ENCODE measurements around the gene ATP9A. TPM values are rescaled to one million over a fixed set of nuclear protein-coding genes. Genes with fewer than 3 reads are reported as not detected.

ATP9A gene
- polyA plus RNA-seq, 1 experiment: 35.3 TPM

DNA sequence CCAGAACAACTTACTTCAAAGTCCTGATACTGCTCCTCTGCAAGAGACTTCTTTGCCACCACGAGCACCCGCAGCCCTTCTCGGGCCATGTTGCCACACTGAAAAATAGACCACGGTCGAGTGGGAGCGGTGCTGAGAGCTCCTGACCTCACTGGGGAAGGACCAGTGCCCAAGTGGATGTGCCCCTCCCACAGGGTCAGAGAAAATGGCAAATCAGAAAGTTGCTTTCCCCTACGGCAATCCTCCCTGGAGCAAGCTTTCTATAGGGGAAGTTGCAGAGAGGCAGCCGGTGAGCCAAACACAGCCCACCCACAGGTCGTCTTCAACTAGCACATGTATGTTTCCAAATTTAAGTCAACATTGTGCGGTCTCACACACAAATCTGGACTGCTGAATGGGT is 140.6 kb downstream of the ATP9A start:
- no peak for DNase-seq (ENCODE audit: low read depth, low spot score)
- TF ChIP-seq, protein P1, sequence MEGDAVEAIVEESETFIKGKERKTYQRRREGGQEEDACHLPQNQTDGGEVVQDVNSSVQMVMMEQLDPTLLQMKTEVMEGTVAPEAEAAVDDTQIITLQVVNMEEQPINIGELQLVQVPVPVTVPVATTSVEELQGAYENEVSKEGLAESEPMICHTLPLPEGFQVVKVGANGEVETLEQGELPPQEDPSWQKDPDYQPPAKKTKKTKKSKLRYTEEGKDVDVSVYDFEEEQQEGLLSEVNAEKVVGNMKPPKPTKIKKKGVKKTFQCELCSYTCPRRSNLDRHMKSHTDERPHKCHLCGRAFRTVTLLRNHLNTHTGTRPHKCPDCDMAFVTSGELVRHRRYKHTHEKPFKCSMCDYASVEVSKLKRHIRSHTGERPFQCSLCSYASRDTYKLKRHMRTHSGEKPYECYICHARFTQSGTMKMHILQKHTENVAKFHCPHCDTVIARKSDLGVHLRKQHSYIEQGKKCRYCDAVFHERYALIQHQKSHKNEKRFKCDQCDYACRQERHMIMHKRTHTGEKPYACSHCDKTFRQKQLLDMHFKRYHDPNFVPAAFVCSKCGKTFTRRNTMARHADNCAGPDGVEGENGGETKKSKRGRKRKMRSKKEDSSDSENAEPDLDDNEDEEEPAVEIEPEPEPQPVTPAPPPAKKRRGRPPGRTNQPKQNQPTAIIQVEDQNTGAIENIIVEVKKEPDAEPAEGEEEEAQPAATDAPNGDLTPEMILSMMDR (IDR thresholded peaks at IDR 0.05; ENCODE audit: low read depth, low read length): no peak
- Histone ChIP-seq H3K27me3 (ENCODE audit: control insufficient read depth, insufficient read depth, low read length) (no peaks in the 10 kb centered on the region), H3K9me3 (ENCODE audit: control insufficient read depth, insufficient read depth, low read length) (peaks cover 5% of the 10 kb centered on the region; the same call in 1 of the 2 replicates), H3K4me3 (ENCODE audit: low read depth, low read length) (no peak overlapping the region), H3K27ac (ENCODE audit: low read depth, low read length) (no peak overlapping the region)
- ChIA-PET POLR2A (no interaction called here), CTCF (no interaction called here)

DNA sequence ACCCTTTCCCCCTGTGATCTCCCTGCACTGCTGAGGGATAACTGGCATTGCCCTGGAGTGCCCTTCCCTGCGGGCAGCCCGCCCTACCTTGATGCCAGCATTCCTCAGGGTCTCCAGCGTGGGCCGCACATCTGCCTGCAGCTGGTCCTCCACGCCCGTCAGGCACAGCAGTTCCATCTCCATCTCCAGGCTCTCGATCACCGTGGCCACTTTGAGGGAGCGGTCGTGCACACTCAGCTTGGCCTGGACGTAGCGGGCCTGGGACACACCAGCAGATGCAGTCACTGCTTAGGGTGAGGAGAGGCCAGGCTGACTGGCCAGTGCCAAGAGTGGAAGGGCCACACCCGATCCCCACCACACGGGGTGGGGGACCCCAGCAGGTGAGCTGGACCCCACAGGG is 143.1 kb downstream of the ATP9A start:
- Histone ChIP-seq H3K9me3 (ENCODE audit: control insufficient read depth, insufficient read depth, low read length) (peaks cover 5% of the 10 kb centered on the region; the same call in 1 of the 2 replicates), H3K27me3 (ENCODE audit: control insufficient read depth, insufficient read depth, low read length) (no peaks in the 10 kb centered on the region), H3K27ac (ENCODE audit: low read depth, low read length) (no peak overlapping the region), H3K4me3 (ENCODE audit: low read depth, low read length) (no peak overlapping the region)
- POLR2A ChIA-PET: interaction anchor here (0.7 kb wide), 1 partner anchor 54 kb away, joined by 14 read pairs; no protein-coding TSS in a partner anchor
- CTCF ChIA-PET: interaction anchor here (1.0 to 4.9 kb wide), 8 partner anchors 9 to 644 kb away, joined by 3 to 37 read pairs (median 4); no protein-coding TSS in a partner anchor
- TF ChIP-seq, protein P1 (IDR thresholded peaks at IDR 0.05; ENCODE audit: low read depth, low read length): no peak
- DNase-seq (ENCODE audit: low read depth, low spot score): no peak

DNA sequence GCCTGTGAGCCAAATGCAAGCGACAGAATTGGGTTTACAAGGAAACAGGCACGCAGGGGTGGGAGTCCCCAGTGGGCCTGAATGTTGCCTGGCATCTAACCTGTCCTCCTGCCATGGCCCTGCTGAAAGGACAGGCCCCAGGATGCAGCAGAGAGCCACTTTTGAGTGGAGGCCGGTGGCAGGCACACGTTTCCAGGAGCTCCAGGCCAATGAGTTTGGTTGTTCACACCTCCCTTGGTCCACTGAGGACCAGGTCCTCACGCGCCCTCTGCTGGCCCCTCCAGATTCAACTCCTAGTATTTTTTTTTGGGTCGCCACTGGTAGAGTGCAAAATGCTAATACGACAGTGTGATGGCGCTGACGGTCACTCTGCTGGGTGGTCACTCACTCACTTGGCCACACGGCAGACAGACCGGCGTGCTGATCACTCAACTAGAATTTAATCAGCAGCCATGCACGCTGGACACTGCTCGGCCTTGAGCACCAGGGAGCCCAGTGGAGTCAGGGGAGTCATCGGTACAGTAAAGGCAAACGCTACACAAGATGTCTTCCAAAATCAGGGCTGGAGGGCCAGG is 143.9 kb downstream of the ATP9A start:
- Histone ChIP-seq H3K27ac (ENCODE audit: low read depth, low read length) (peak overlapping the region; percentile 31), H3K9me3 (ENCODE audit: control insufficient read depth, insufficient read depth, low read length) (peaks cover 5% of the 10 kb centered on the region; the same call in 1 of the 2 replicates), H3K4me3 (ENCODE audit: low read depth, low read length) (no peak overlapping the region), H3K27me3 (ENCODE audit: control insufficient read depth, insufficient read depth, low read length) (no peaks in the 10 kb centered on the region)
- ChIA-PET POLR2A (interaction anchor here (0.7 kb wide), 1 partner anchor 55 kb away, joined by 14 read pairs; no protein-coding TSS in a partner anchor), CTCF (interaction anchor here (0.6 to 4.9 kb wide), 15 partner anchors 9 to 643 kb away, joined by 3 to 37 read pairs (median 4); no protein-coding TSS in a partner anchor)
- TF ChIP-seq, protein P1 (IDR thresholded peaks at IDR 0.05; ENCODE audit: low read depth, low read length): peak; percentile 71
- no peak for DNase-seq (ENCODE audit: low read depth, low spot score)

DNA sequence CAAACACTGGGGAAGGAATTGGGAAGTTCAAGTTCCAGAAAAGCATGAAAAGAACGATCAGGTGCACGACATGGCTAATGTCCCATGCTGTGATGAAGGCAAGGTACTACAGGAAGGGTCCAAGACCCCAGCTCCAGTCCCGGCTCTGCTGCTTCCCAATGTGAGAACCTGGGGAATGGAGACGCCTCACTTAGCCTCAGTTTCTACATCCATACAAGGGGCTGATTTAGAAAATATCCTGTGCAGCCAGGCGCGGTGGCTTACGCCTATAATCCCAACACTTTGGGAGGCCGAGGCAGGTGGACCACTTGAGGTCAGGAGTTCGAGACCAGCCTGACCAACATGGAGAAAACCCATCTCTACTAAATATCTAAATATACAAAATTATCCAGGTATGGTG is 144.9 kb downstream of the ATP9A start:
- Histone ChIP-seq H3K9me3 (ENCODE audit: control insufficient read depth, insufficient read depth, low read length) (no peaks in the 10 kb centered on the region; the same call in 1 of the 2 replicates), H3K4me3 (ENCODE audit: low read depth, low read length) (no peak overlapping the region), H3K27ac (ENCODE audit: low read depth, low read length) (no peak overlapping the region), H3K27me3 (ENCODE audit: control insufficient read depth, insufficient read depth, low read length) (no peaks in the 10 kb centered on the region)
- no peak for DNase-seq (ENCODE audit: low read depth, low spot score)
- ChIA-PET CTCF (interaction anchor here (0.7 to 4.9 kb wide), 8 partner anchors 9 to 635 kb away, joined by 3 to 37 read pairs (median 4); no protein-coding TSS in a partner anchor), POLR2A (no interaction called here)
- TF ChIP-seq, protein P1 (IDR thresholded peaks at IDR 0.05; ENCODE audit: low read depth, low read length): no peak

Measured in AG04450 (cell line).